HG03575 (cell line): ENCODE data around the gene FBXO3.
"Not testable (repeated sequence)": the region's sequence is repeated elsewhere in the genome, so short reads cannot be mapped to it uniquely, and the experiment has no call there.

ENCODE experiments used
- ATAC-seq: cut with Tn5 transposase; IDR thresholded peaks from one replicate; pipeline ENCODE4 v1.9.1; 2021; ENCODE audit not compliant: unreplicated experiment, insufficient number of reproducible peaks, low FRiP score; ENCODE audit errors: extremely low read depth

FBXO3 gene

GRCh38 chr11:33733980-33734379 is 40.3 kb downstream of the FBXO3 start:
- ATAC-seq, result no peak

GRCh38 chr11:33731723-33732531 is 42.4 kb downstream of the FBXO3 start:
- ATAC-seq, result no peak

GRCh38 chr11:33730716-33731115 is 43.6 kb downstream of the FBXO3 start:
- ATAC-seq, result no peak

GRCh38 chr11:33729072-33729664 is 45.2 kb downstream of the FBXO3 start:
- not testable (repeated sequence) for ATAC-seq

GRCh38 chr11:33727539-33727938 is 46.8 kb downstream of the FBXO3 start:
- not testable (repeated sequence) for ATAC-seq

- ATAC-seq, result no peak
These were observed 48.8 kb downstream of the FBXO3 start for GRCh38 chr11:33725496-33725895.

- no peak for ATAC-seq
These were observed 49.7 kb downstream of the FBXO3 start for GRCh38 chr11:33724644-33725035.

GRCh38 chr11:33723238-33723881 is 51.0 kb downstream of the FBXO3 start:
- ATAC-seq, result no peak

GRCh38 chr11:33722590-33723234 is 51.6 kb downstream of the FBXO3 start:
- ATAC-seq, result no peak

- ATAC-seq, result no peak
These were observed 52.3 kb downstream of the FBXO3 start for GRCh38 chr11:33721984-33722383.

GRCh38 chr11:33721426-33721825 is 52.9 kb downstream of the FBXO3 start:
- no peak for ATAC-seq

- ATAC-seq, result no peak
These were observed 54.7 kb downstream of the FBXO3 start for GRCh38 chr11:33719587-33719986.

- ATAC-seq, result no peak
These were observed 55.9 kb downstream of the FBXO3 start for GRCh38 chr11:33718440-33718839.

- ATAC-seq, result no peak
These were observed 58.1 kb downstream of the FBXO3 start for GRCh38 chr11:33716243-33716642.

- no peak for ATAC-seq
These were observed 60.4 kb downstream of the FBXO3 start for GRCh38 chr11:33713856-33714398.

GRCh38 chr11:33713151-33713855 is 61.0 kb downstream of the FBXO3 start:
- ATAC-seq, result no peak

GRCh38 chr11:33712436-33712835 is 61.9 kb downstream of the FBXO3 start:
- ATAC-seq, result no peak

- ATAC-seq, result no peak
These were observed 64.9 kb downstream of the FBXO3 start for GRCh38 chr11:33709466-33709865.

GRCh38 chr11:33708985-33709384 is 65.3 kb downstream of the FBXO3 start:
- ATAC-seq, result no peak
